Colonic mucosa (tissue), 4 donors: Measurements from ENCODE around the gene MTMR10. TPM values are rescaled to one million over a fixed set of nuclear protein-coding genes. Genes with fewer than 3 reads are reported as not detected.

Source experiments
- DNase-seq: peaks from one replicate; pipeline ENCODE4 v3.0.0-alpha.2; 2020
- H3K27ac ChIP-seq: fragments of 200-600 bp; one replicate; pipeline ENCODE4 v1.8.0; 2021
- H3K27me3 ChIP-seq: fragments of 200-600 bp; one replicate; pipeline ENCODE4 v1.8.0; 2021
- H3K36me3 ChIP-seq: fragments of 200-600 bp; one replicate; pipeline ENCODE4 v1.8.0; 2021
- H3K4me1 ChIP-seq: fragments of 200-600 bp; one replicate; pipeline ENCODE4 v1.8.0; 2021; ENCODE audit warnings: mild to moderate bottlenecking
- H3K4me3 ChIP-seq: fragments of 200-600 bp; one replicate; pipeline ENCODE4 v1.8.0; 2021
- H3K9ac ChIP-seq, 2 donors: one replicate each; pipeline ENCODE4 v1.7.0; 2013; ENCODE audit warnings: control low read depth in 2 of 2, low read depth in 2 of 2, low read length in 2 of 2
- H3K9me3 ChIP-seq: fragments of 200-600 bp; one replicate; pipeline ENCODE4 v1.8.0; 2021
- CTCF ChIP-seq: fragments of 200-600 bp; IDR thresholded peaks from one replicate; pipeline ENCODE4 v1.8.0; 2022; ENCODE audit warnings: antibody characterized with exemption, mild to moderate bottlenecking
- intact Hi-C: fragments of 100-400 bp; cut with DNase I; formaldehyde crosslinking; loops from one replicate; pipeline ENCODE4 v1.14.1; 2022
- total RNA-seq, 2 donors: library from RNA; stranded (reverse); fragmentation: NEBNext Ultra II Directional in 1 of 2; extraction: Animal tissue kit (Norgen Biotek cat#: 25700) in 1 of 2; gene quantifications; one replicate each; pipeline ENCODE4 v1.2.1, GENCODE V29; 2021
- donor health status: healthy.
- donor health status: DM: no; HTN: no; CAD: no.
- donor health status: DM: no; HTN: no; CAD: no.

MTMR10 gene
- total RNA-seq, 2 donors from 2014 or later, result 23.2 to 28.7 TPM

GRCh38 chr15:30929064-30929669 lies 62.3 kb downstream of the MTMR10 start:
- Histone ChIP-seq H3K36me3 (peaks cover 15% of the 10 kb centered on the region), H3K4me1 (no peaks in the 10 kb centered on the region), H3K4me3 (no peak overlapping the region), H3K9me3 (no peaks in the 10 kb centered on the region), H3K27me3 (no peaks in the 10 kb centered on the region), H3K27ac (no peak overlapping the region), H3K9ac (no peak overlapping the region)
- no peak for TF ChIP-seq CTCF
- no peak for DNase-seq
- intact Hi-C loops, result no loop called here

DNA sequence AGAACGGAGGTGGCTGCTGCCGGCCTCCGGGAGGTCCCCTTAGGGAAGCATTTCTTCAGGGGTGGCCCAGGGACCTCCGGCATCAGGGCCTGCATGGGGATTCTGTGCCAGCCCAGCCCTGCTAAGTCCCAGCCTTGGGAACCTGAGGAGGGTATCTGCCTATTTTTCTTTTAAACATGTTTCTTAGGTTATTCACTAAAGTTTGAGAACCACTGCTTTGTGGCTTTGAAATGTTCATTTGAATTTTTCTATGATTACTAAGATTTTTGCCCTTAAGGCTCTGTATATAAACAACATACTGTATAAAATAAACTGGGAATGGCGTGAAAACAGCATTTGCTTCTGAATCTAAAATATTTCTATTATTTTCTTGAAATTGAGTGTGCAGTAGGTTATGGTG lies 63.4 kb downstream of the MTMR10 start:
- Histone ChIP-seq H3K9me3 (no peaks in the 10 kb centered on the region), H3K36me3 (peaks cover 15% of the 10 kb centered on the region), H3K27ac (no peak overlapping the region), H3K9ac (no peak overlapping the region), H3K4me3 (no peak overlapping the region), H3K27me3 (no peaks in the 10 kb centered on the region), H3K4me1 (no peaks in the 10 kb centered on the region)
- intact Hi-C loops, result no loop called here
- DNase-seq, result no peak
- TF ChIP-seq CTCF, result no peak

GRCh38 chr15:30927148-30927761 lies 64.2 kb downstream of the MTMR10 start:
- Histone ChIP-seq H3K9me3 (no peaks in the 10 kb centered on the region), H3K4me1 (no peaks in the 10 kb centered on the region), H3K9ac (no peak overlapping the region), H3K36me3 (peaks cover 15% of the 10 kb centered on the region), H3K27me3 (no peaks in the 10 kb centered on the region), H3K4me3 (no peak overlapping the region), H3K27ac (no peak overlapping the region)
- DNase-seq, result no peak
- TF ChIP-seq CTCF, result no peak
- intact Hi-C loops, result no loop called here

DNA sequence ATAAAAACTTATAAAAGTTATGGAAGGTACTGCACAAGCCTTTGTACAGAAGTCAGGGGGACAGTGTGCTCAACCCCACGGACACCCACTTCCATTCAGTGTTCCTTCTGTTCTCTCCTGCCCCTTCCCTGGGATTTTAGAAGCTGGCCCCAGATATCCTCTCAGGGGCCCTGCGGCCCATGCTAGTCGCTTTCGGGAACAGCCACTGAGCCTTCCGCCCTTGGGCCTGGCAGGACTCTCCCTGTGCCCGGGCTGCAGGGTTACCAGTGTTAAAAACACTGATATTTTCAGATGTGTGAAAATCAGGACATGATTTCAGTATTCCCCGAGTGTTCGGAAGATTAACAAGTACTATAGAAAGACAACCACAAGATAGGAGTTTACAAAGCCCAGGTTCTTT lies 65.3 kb downstream of the MTMR10 start:
- no peak overlapping the region for H3K9ac ChIP-seq
- H3K4me3 ChIP-seq, result no peak overlapping the region
- TF ChIP-seq CTCF, result no peak
- no peaks in the 10 kb centered on the region for H3K4me1 ChIP-seq
- H3K9me3 ChIP-seq, result no peaks in the 10 kb centered on the region
- peaks cover 15% of the 10 kb centered on the region for H3K36me3 ChIP-seq
- no peaks in the 10 kb centered on the region for H3K27me3 ChIP-seq
- no peak for DNase-seq
- intact Hi-C loops, result no loop called here
- no peak overlapping the region for H3K27ac ChIP-seq

- Histone ChIP-seq H3K36me3 (peaks cover 15% of the 10 kb centered on the region), H3K4me3 (no peak overlapping the region), H3K9ac (no peak overlapping the region), H3K4me1 (no peaks in the 10 kb centered on the region), H3K27ac (no peak overlapping the region), H3K9me3 (no peaks in the 10 kb centered on the region), H3K27me3 (no peaks in the 10 kb centered on the region)
- intact Hi-C loops, result no loop called here
- TF ChIP-seq CTCF, result no peak
- no peak for DNase-seq
Measured at GRCh38 chr15:30925686-30926085, 65.7 kb downstream of the MTMR10 start.
